Measurements from ENCODE around the gene MCEE. TPM values are rescaled to one million over a fixed set of nuclear protein-coding genes. Genes with fewer than 3 reads are reported as not detected.
"Not testable (repeated sequence)": the region's sequence is repeated elsewhere in the genome, so short reads cannot be mapped to it uniquely, and the experiment has no call there.

MCEE gene
- total RNA-seq, 1 experiment from 2014 or later, result 15.8 TPM

- Histone ChIP-seq H3F3A (ENCODE audit: insufficient read depth, low read depth) (peaks cover 9% of the 10 kb centered on the region; the same call in 1 of the 2 replicates), H2AFZ (no peak overlapping the region), H3K4me3 (no peak overlapping the region), H4K20me1 (ENCODE audit: insufficient read depth) (0 out of 2 replicates have a peak, but pooled peaks cover 5% of the 10 kb centered on the region), H3K9me2 (ENCODE audit: insufficient read depth) (no peaks in the 10 kb centered on the region), H3K4me1 (replicated peaks; ENCODE audit: insufficient read depth) (peaks cover 18% of the 10 kb centered on the region), H3K36me3 (ENCODE audit: low read depth) (peaks cover 28% of the 10 kb centered on the region), H3K27me3 (ENCODE audit: insufficient read depth, low read depth) (no peaks in the 10 kb centered on the region), H3K79me2 (ENCODE audit: low read depth) (peaks cover 22% of the 10 kb centered on the region), H3K4me2 (no peak overlapping the region), H3K27ac (no peak overlapping the region), H3K9me3 (ENCODE audit: insufficient read depth, low read depth) (no peaks in the 10 kb centered on the region)
- POLR2A ChIA-PET (ENCODE audit: unreplicated experiment), result interaction anchor here (0.6 kb wide), 1 partner anchor 195 kb away, joined by 3 read pairs; the partner anchor contains the start of gene ZNF638
- intact Hi-C loops (cut with micrococcal nuclease; ENCODE audit: unreplicated experiment), result no loop called here
- DNase-seq, result no peak
- CTCF ChIA-PET, result no interaction called here
- TF ChIP-seq EZH2 (IDR thresholded peaks at IDR 0.05; ENCODE audit: low read depth) (no peak), CTCF (conservative IDR thresholded peaks at IDR 0.05) (no peak)
- BruUV-seq (replicated peaks), result no TSS peak
Measured at GRCh38 chr2:71136174-71136573, 6.1 kb upstream of the MCEE start.

GRCh38 chr2:71133603-71134002 lies 3.6 kb upstream of the MCEE start:
- Histone ChIP-seq H3K27ac (no peak overlapping the region), H3K4me1 (replicated peaks; ENCODE audit: insufficient read depth) (peaks cover 20% of the 10 kb centered on the region), H3F3A (ENCODE audit: insufficient read depth, low read depth) (peaks cover 19% of the 10 kb centered on the region; the same call in 1 of the 2 replicates), H2AFZ (no peak overlapping the region), H3K9me2 (ENCODE audit: insufficient read depth) (no peaks in the 10 kb centered on the region), H3K9me3 (ENCODE audit: insufficient read depth, low read depth) (no peaks in the 10 kb centered on the region), H3K27me3 (ENCODE audit: insufficient read depth, low read depth) (no peaks in the 10 kb centered on the region), H3K4me3 (no peak overlapping the region), H3K79me2 (ENCODE audit: low read depth) (peaks cover 35% of the 10 kb centered on the region), H3K36me3 (ENCODE audit: low read depth) (peaks cover 13% of the 10 kb centered on the region), H4K20me1 (ENCODE audit: insufficient read depth) (0 out of 2 replicates have a peak, but pooled peaks cover 5% of the 10 kb centered on the region), H3K4me2 (no peak overlapping the region)
- no peak for TF ChIP-seq EZH2 (IDR thresholded peaks at IDR 0.05; ENCODE audit: low read depth)
- no peak for TF ChIP-seq CTCF (conservative IDR thresholded peaks at IDR 0.05)
- DNase-seq, result no peak
- intact Hi-C loops (cut with micrococcal nuclease; ENCODE audit: unreplicated experiment), result no loop called here
- CTCF ChIA-PET, result no interaction called here
- POLR2A ChIA-PET (ENCODE audit: unreplicated experiment), result interaction anchor here (0.5 kb wide), 1 partner anchor 542 kb away, joined by 3 read pairs; no protein-coding TSS in a partner anchor
- BruUV-seq (replicated peaks), result no TSS peak

GRCh38 chr2:71131387-71132166 lies 1.5 kb upstream of the MCEE start:
- DNase-seq; H3K27me3 ChIP-seq (ENCODE audit: insufficient read depth, low read depth); H3K9me3 ChIP-seq (ENCODE audit: insufficient read depth, low read depth); H4K20me1 ChIP-seq (ENCODE audit: insufficient read depth); H3K9me2 ChIP-seq (ENCODE audit: insufficient read depth); BruUV-seq (replicated peaks); H3K27ac ChIP-seq; POLR2A ChIA-PET (ENCODE audit: unreplicated experiment): not testable (repeated sequence)
- peaks cover 40% of the 10 kb centered on the region for H3K4me1 ChIP-seq (replicated peaks; ENCODE audit: insufficient read depth)
- H2AFZ ChIP-seq, result peak overlapping the region; percentile 87; the same call in 1 of the 2 replicates
- H3F3A ChIP-seq (ENCODE audit: insufficient read depth, low read depth), result peaks cover 19% of the 10 kb centered on the region; the same call in 1 of the 2 replicates
- H3K79me2 ChIP-seq (ENCODE audit: low read depth), result peaks cover 56% of the 10 kb centered on the region
- H3K4me3 ChIP-seq, result peak overlapping the region; percentile 88
- peak overlapping the region; percentile 99 for H3K4me2 ChIP-seq
- intact Hi-C loops (cut with micrococcal nuclease; ENCODE audit: unreplicated experiment), result loop anchor here (2.0 kb wide), 1 partner anchor 109 kb away; no protein-coding TSS in a partner anchor
- H3K36me3 ChIP-seq (ENCODE audit: low read depth), result peaks cover 13% of the 10 kb centered on the region
- CTCF ChIA-PET, result interaction anchor here (0.9 kb wide), 1 partner anchor 96 kb away, joined by 6 read pairs; the partner anchor contains the start of gene PAIP2B
